Suprapubic skin (tissue), 4 donors: ENCODE measurements around the gene PGBD5. TPM values are rescaled to one million over a fixed set of nuclear protein-coding genes. Genes with fewer than 3 reads are reported as not detected.

Source experiments
- DNase-seq, 2 donors: peaks; one replicate each; pipeline ENCODE4 v3.0.0-alpha.2; 2019; ENCODE audit warnings: low spot score in 2 of 2
- H3K27ac ChIP-seq: fragments of 200-600 bp; sonication (generic); one replicate; pipeline ENCODE4 v1.5.1; 2019
- H3K27me3 ChIP-seq: fragments of 200-600 bp; sonication (generic); one replicate; pipeline ENCODE4 v1.5.1; 2019
- H3K36me3 ChIP-seq: fragments of 200-600 bp; sonication (generic); one replicate; pipeline ENCODE4 v1.5.1; 2019
- H3K4me1 ChIP-seq: fragments of 200-600 bp; sonication (generic); one replicate; pipeline ENCODE4 v1.5.1; 2019
- H3K4me3 ChIP-seq: fragments of 200-600 bp; sonication (generic); one replicate; pipeline ENCODE4 v1.5.1; 2019; ENCODE audit warnings: mild to moderate bottlenecking
- H3K9me3 ChIP-seq: fragments of 200-600 bp; sonication (generic); one replicate; pipeline ENCODE4 v1.5.1; 2019
- EP300 ChIP-seq: sonication (generic); formaldehyde crosslinking; IDR thresholded peaks from one replicate; pipeline ENCODE4 v1.6.1; 2017; ENCODE audit warnings: antibody characterized with exemption
- POLR2A ChIP-seq, 2 donors: fragments of 450-650 bp; IDR thresholded peaks; one replicate each; pipeline ENCODE4 v1.6.1; 2017; ENCODE audit warnings: antibody characterized with exemption in 2 of 2, mild to moderate bottlenecking in 2 of 2, moderate library complexity in 2 of 2
- POLR2AphosphoS5 ChIP-seq, 3 donors: sonication (generic); formaldehyde crosslinking; IDR thresholded peaks; one replicate each; pipeline ENCODE4 v1.6.1; 2017; ENCODE audit warnings: antibody characterized with exemption in 3 of 3
- WGBS: methylation state at CpG from one replicate; pipeline ENCODE4 v1.1.5; 2018; 5-methylcytosine and 5-hydroxymethylcytosine counted together
- total RNA-seq, 4 donors: library from RNA; depleted of rRNA; stranded (reverse); fragments of >200 nt; gene quantifications; one replicate each; pipeline ENCODE4 v1.1.0, GENCODE V29; 2016
- TF ChIP-seq, protein P1 (sequence below), 2 donors: fragments of 200-600 bp in 1 of 2; fragments of 450-650 bp in 1 of 2; sonication (generic) in 1 of 2; IDR thresholded peaks; one replicate each; pipeline ENCODE4 v1.5.1; 2016 to 2019; ENCODE audit warnings: antibody characterized with exemption in 2 of 2, mild to moderate bottlenecking in 1 of 2, moderate library complexity in 1 of 2

The PGBD5 gene
- total RNA-seq, 4 donors from 2014 or later, result 0.16 to 1.4 (median 0.51) TPM

DNA sequence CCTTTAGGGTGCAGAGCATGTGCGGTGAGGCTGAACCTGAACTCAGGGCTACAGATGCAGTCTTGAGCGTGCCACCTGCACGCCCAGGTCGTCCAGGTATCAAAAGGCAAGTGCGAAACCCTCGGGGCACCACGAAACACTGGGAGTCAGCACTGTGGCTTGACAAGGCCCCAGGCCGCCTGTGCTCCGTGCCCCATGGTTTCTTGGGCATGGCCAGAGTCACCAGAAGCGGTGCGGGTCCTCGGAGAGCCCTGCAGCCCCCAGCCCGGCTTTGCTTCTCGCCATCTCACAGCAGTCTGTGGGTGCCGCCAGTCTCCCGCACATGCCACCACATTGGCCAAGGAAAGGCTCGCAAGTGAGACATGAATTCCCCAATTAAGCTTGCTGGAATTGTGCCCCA lies 117.3 kb downstream of the PGBD5 start:
- Histone ChIP-seq H3K27ac (no peak overlapping the region), H3K27me3 (no peaks in the 10 kb centered on the region), H3K36me3 (no peaks in the 10 kb centered on the region), H3K4me3 (no peak overlapping the region), H3K9me3 (no peaks in the 10 kb centered on the region), H3K4me1 (peaks cover 3% of the 10 kb centered on the region)
- 90% methylated on average over 13 of the region's 17 CpGs for WGBS
- TF ChIP-seq POLR2AphosphoS5 (IDR thresholded peaks at IDR 0.05), result no peak
- TF ChIP-seq POLR2A (IDR thresholded peaks at IDR 0.05), result no peak
- TF ChIP-seq EP300, result no peak
- TF ChIP-seq, protein P1, sequence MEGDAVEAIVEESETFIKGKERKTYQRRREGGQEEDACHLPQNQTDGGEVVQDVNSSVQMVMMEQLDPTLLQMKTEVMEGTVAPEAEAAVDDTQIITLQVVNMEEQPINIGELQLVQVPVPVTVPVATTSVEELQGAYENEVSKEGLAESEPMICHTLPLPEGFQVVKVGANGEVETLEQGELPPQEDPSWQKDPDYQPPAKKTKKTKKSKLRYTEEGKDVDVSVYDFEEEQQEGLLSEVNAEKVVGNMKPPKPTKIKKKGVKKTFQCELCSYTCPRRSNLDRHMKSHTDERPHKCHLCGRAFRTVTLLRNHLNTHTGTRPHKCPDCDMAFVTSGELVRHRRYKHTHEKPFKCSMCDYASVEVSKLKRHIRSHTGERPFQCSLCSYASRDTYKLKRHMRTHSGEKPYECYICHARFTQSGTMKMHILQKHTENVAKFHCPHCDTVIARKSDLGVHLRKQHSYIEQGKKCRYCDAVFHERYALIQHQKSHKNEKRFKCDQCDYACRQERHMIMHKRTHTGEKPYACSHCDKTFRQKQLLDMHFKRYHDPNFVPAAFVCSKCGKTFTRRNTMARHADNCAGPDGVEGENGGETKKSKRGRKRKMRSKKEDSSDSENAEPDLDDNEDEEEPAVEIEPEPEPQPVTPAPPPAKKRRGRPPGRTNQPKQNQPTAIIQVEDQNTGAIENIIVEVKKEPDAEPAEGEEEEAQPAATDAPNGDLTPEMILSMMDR (IDR thresholded peaks at IDR 0.05), result no peak
- DNase-seq, result peak in 1 of 2 donors; percentile 48

DNA sequence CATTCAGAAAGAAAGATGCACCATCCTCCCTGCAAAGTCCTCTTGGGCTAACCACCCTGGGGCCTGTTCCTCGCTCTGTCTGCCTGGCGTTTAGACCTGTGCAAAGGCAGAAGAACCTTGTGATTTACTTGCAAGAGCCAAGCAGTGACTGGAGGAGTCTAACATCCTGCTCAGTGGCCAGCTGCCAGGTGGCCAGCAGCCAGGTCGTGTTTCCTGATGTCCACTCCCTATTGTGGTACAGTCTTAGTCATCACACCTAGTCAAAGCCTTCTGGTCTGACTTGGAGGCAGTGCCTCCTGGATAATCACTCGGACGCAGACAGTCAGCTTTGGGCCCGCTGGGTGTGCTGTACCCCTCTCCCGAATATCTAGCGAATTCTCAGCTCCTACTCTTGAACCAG lies 118.1 kb downstream of the PGBD5 start:
- Histone ChIP-seq H3K27me3 (no peaks in the 10 kb centered on the region), H3K36me3 (no peaks in the 10 kb centered on the region), H3K4me1 (peaks cover 3% of the 10 kb centered on the region), H3K4me3 (no peak overlapping the region), H3K27ac (no peak overlapping the region), H3K9me3 (no peaks in the 10 kb centered on the region)
- peak in 1 of 2 donors; percentile 70 for DNase-seq
- TF ChIP-seq, protein P1 (IDR thresholded peaks at IDR 0.05), result no peak
- TF ChIP-seq POLR2AphosphoS5 (IDR thresholded peaks at IDR 0.05) (no peak), POLR2A (IDR thresholded peaks at IDR 0.05) (no peak), EP300 (no peak)
- WGBS, result 78% methylated on average over 8 of the region's 8 CpGs

DNA sequence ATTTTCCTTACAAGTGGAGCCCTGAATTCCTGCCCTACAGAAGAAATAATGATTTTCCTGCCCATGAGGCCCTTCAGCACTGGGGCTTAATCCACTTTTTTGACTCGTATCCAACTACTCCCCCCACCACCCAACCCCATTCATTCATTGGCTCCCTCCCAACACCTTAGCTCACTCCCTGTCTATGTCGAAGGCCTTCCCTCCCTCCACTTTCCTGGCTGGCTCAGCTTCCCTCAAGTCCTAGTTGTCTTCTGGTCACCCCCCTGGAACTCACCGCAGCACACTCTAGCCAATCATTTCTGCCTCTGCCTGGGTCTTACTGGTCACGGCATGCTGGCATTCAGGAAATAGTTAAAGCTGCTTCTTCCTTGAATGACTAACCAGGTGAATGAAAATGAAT lies 118.9 kb downstream of the PGBD5 start:
- WGBS, result 47% methylated on average over 4 of the region's 4 CpGs
- TF ChIP-seq POLR2A (IDR thresholded peaks at IDR 0.05), result no peak
- no peak overlapping the region for H3K4me3 ChIP-seq
- no peak overlapping the region for H3K27ac ChIP-seq
- DNase-seq, result peak in 1 of 2 donors; percentile 13
- H3K9me3 ChIP-seq, result no peaks in the 10 kb centered on the region
- no peaks in the 10 kb centered on the region for H3K27me3 ChIP-seq
- H3K36me3 ChIP-seq, result no peaks in the 10 kb centered on the region
- peaks cover 3% of the 10 kb centered on the region for H3K4me1 ChIP-seq

DNA sequence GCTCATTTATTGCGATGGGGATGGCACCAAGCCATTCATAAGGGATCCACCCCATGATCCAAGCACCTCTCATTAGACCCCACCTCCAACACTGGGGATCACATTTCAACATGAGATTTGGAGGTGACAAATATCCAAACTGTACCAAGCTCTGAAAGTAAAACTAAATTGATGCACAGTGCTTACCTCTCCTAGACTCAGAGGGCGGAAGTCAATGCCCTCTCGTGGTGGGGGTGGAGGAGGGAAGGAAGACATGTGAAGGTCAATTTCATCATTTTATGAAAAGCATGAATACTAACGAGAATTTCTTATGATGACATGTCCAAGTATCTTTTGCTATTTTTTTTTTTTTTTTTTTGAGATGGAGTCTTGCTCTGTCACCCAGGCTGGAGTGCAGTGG lies 120.0 kb downstream of the PGBD5 start:
- H3K27ac ChIP-seq, result no peak overlapping the region
- WGBS, result 56% methylated on average over 4 of the region's 4 CpGs

DNA sequence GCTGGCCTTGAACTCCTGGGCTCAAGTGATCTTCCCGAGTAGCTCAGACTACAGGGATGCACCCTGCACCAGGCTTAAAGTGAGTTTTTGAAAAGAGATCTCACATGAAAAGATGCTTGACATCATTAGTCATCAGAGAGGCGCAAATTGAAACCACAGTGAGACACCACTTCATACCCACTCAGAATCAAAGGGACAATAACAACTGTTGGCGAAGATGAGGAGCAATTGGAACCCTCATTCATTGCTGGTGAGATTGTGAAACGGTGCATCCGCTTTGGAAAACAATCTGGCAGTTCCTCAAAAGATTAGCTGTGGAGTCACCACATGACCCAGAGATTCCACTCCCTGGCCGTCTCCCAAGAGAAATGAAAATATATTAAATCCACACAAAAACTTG lies 122.3 kb downstream of the PGBD5 start:
- H3K4me3 ChIP-seq, result no peak overlapping the region
- DNase-seq, result peak in 1 of 2 donors; percentile 62
- H3K36me3 ChIP-seq, result no peaks in the 10 kb centered on the region
- 45% methylated on average over 6 of the region's 6 CpGs for WGBS
- H3K4me1 ChIP-seq, result no peaks in the 10 kb centered on the region
- no peak overlapping the region for H3K27ac ChIP-seq
- H3K9me3 ChIP-seq, result no peaks in the 10 kb centered on the region
- TF ChIP-seq EP300, result no peak
- TF ChIP-seq POLR2AphosphoS5 (IDR thresholded peaks at IDR 0.05), result peak in 1 of 3 donors; percentile 15
- H3K27me3 ChIP-seq, result no peaks in the 10 kb centered on the region

More for the DNA sequence above, 120.0 kb downstream of the PGBD5 start:
- Histone ChIP-seq H3K36me3 (no peaks in the 10 kb centered on the region), H3K4me1 (peaks cover 3% of the 10 kb centered on the region), H3K4me3 (no peak overlapping the region), H3K9me3 (no peaks in the 10 kb centered on the region), H3K27me3 (no peaks in the 10 kb centered on the region)
- TF ChIP-seq EP300 (no peak), POLR2AphosphoS5 (IDR thresholded peaks at IDR 0.05) (no peak), POLR2A (IDR thresholded peaks at IDR 0.05) (no peak)
- TF ChIP-seq, protein P1 (IDR thresholded peaks at IDR 0.05), result no peak
- DNase-seq, result peak in 1 of 2 donors; percentile 15

DNA sequence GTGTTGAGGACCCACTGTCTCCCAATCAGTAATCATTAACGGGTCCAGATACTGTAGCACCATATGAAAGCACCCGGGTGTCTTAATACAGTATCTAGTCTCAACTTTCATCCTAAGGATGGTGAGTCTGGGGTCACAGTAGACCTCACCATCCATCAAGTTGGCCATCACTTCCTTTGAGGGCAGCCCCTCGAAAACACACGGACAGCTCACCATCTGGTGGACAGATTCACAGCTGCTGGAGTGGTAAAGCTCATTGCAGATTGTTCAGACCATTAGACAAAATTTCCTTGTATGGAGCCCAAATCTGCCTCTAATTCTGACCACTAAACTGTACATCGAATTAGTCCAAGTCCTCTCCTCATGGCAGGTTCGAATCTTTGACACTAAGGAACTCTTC lies 123.1 kb downstream of the PGBD5 start:
- no peak overlapping the region for H3K27ac ChIP-seq
- WGBS, result 78% methylated on average over 6 of the region's 6 CpGs
- TF ChIP-seq, protein P1 (IDR thresholded peaks at IDR 0.05), result no peak
- TF ChIP-seq POLR2AphosphoS5 (IDR thresholded peaks at IDR 0.05) (no peak), EP300 (no peak), POLR2A (IDR thresholded peaks at IDR 0.05) (no peak)
- H3K27me3 ChIP-seq, result no peaks in the 10 kb centered on the region
- no peaks in the 10 kb centered on the region for H3K36me3 ChIP-seq
- no peaks in the 10 kb centered on the region for H3K4me1 ChIP-seq
- H3K9me3 ChIP-seq, result no peaks in the 10 kb centered on the region
- DNase-seq, result no peak
- H3K4me3 ChIP-seq, result no peak overlapping the region
